Measurements from ENCODE around the gene ACTR2. TPM values are rescaled to one million over a fixed set of nuclear protein-coding genes. Genes with fewer than 3 reads are reported as not detected.

ACTR2 gene
- total RNA-seq, 1 donor from 2014 or later, result 187 TPM

DNA sequence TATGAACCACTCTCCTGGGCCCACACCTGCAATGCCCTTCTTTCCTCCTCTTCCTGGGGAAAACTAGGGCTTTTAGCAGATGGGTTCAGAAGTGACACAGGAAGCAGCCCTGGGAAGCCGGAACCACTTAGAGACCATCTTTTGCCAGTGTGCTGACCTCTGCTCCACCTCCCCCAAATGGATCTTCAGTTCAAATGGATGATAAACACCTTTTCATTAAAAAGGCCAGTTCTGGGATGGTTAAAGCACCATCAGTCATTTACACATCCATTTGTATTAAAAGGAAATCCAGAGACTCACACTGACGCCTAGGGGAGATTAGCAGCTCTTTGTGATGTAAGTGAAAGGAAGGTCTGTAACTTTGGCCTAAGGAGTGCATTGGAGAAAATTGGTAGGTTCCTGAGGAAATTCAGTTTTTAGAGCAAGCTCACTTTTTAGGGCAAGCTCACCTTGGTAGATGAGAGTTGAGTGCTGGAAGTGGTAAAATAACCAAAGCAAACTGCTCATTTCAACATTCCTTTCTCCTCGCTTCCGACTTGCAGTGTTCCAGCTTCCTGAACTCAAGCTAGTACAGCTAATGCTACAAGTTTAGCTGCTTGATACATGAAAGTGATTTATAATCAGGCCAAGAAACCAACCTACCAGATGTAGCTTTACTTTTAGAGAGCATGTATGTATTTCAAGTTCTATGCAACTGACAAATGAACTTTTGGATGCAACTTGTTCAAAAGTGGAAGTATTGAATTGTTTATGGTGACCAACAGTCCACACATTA is 47.7 kb downstream of the ACTR2 start:
- ATAC-seq (no peak), DNase-seq (ENCODE audit: low spot score) (no peak)
- intact Hi-C loops (cut with DNase I), result no loop called here

GRCh38 chr2:65276609-65277008 is 49.0 kb downstream of the ACTR2 start:
- DNase-seq (ENCODE audit: low spot score) (no peak), ATAC-seq (no peak)
- intact Hi-C loops (cut with DNase I), result no loop called here

DNA sequence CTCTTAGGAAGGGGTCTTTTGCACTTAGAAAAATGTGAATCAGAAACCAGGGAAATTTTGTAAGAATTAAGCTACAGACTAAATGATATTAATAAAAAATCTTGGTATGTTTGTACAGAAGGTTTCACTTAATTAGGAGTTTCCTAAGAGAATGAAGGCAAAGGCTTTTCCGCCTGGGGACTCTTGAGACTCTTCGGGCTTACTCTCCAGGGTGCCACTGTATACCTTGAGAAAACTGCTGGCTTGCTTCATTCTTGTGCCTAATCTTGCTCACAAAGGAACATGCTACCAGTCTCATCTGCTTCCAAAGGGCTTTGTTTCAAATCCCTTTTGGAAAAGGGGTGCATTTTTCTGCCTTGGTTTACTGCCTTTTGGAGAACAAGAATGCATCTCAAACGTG is 49.5 kb downstream of the ACTR2 start:
- DNase-seq (ENCODE audit: low spot score) (no peak), ATAC-seq (no peak)
- intact Hi-C loops (cut with DNase I), result no loop called here

GRCh38 chr2:65277791-65278483 is 50.3 kb downstream of the ACTR2 start:
- ATAC-seq (no peak), DNase-seq (ENCODE audit: low spot score) (no peak)
- intact Hi-C loops (cut with DNase I), result no loop called here

DNA sequence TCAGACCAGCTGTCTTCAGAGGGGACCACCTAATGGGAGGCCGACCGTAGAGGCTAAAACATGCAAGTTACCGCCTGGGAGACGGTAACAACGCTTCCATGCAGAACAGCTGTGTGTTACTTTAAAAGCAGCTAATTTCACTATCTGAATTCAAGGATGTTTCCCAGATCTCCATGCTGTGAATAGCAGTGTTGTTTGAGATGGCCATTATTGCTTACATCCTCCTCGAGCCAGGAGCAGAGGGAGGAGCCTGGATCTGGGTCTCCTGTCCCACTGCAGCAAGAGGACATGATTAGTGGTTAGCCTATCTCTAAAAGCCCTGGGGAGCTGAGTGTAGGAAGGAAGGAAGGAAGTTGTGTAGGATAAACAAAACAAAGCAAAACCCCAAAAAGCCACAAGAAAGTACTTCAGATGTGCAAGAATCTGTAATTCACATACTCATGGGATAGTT is 50.9 kb downstream of the ACTR2 start:
- ATAC-seq (peak; percentile 9), DNase-seq (ENCODE audit: low spot score) (no peak)
- intact Hi-C loops (cut with DNase I), result no loop called here

- ATAC-seq (no peak), DNase-seq (ENCODE audit: low spot score) (no peak)
- intact Hi-C loops (cut with DNase I), result no loop called here
Observed at GRCh38 chr2:65279756-65280155, 52.1 kb downstream of the ACTR2 start.

- ATAC-seq (peak; percentile 81), DNase-seq (ENCODE audit: low spot score) (no peak)
- intact Hi-C loops (cut with DNase I), result no loop called here
Observed at GRCh38 chr2:65281627-65282351, 54.2 kb downstream of the ACTR2 start.

GRCh38 chr2:65282477-65283053 is 54.9 kb downstream of the ACTR2 start:
- intact Hi-C loops (cut with DNase I), result no loop called here
- DNase-seq (ENCODE audit: low spot score) (no peak), ATAC-seq (no peak)

DNA sequence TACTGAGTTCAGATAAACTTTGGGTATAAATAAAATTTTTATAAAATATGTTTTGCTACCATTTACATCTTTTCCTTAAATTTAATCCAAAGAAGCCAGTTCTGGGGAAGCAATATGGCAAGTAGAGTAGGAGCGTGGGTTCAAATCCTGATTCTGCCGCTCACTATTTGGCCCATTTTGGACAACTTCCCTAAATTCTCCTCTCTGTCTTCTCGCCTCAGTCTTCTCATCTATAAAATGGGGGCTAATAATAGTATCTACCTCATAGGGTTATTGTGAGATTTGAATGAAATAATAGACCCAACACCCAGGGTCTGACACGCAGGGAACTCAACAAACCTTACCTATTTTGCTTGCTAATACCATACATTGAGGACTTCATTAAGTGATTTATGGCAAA is 59.7 kb downstream of the ACTR2 start:
- DNase-seq (ENCODE audit: low spot score), result no peak
- ATAC-seq, result no peak
- intact Hi-C loops (cut with DNase I), result no loop called here

DNA sequence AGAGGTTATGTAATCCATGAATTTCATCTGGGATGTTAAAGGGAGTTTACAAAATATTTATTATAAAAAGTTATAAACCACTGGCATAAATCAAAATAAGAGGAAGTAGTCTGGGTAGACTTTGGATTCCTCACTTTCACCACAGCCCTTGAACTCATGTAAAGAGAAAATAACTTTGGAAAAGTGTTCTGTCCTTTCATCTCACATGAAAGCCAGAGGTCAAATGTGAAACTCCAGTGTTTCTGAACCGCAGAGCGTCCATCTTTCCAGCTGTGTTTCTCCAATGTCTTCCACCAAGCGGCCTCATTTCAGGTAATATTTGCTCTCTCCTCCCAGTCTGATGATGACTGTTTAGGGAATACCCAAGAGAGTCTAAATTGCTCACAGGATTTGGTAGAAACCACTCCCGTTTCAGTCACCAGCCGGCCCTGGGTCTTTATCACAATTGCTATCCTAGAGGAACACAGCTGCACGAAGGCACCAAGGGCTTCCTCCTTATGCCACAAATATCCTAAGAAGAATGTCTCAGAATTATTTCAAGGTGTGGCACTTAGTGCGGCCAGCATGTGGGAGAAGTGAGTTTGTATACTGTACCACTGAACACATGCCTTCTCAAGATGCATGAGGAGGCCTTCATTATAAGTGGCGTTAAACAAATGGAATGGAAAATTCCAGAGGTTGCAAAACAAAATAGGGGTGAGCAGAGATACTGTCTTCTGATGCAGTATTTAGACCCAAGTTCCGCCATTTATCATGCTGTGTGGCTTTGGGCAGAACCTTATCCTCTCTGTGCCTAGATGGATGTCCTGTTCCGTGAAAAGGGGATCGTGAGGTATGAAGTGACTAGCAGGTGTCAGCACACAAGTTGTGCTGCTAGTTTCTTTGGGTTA is 63.8 kb downstream of the ACTR2 start:
- intact Hi-C loops (cut with DNase I), result loop anchor here (10.0 kb wide), 1 partner anchor 143 kb away; the partner anchor contains the start of gene SPRED2
- DNase-seq (ENCODE audit: low spot score), result no peak
- no peak for ATAC-seq

GRCh38 chr2:65292106-65292400 is 64.4 kb downstream of the ACTR2 start:
- intact Hi-C loops (cut with DNase I), result loop anchor here (10.0 kb wide), 1 partner anchor 143 kb away; the partner anchor contains the start of gene SPRED2
- DNase-seq (ENCODE audit: low spot score) (no peak), ATAC-seq (peak; percentile 23)

GRCh38 chr2:65292461-65293011 is 64.9 kb downstream of the ACTR2 start:
- intact Hi-C loops (cut with DNase I), result loop anchor here (10.0 kb wide), 1 partner anchor 142 kb away; the partner anchor contains the start of gene SPRED2
- DNase-seq (ENCODE audit: low spot score), result no peak
- peak; percentile 67 for ATAC-seq

DNA sequence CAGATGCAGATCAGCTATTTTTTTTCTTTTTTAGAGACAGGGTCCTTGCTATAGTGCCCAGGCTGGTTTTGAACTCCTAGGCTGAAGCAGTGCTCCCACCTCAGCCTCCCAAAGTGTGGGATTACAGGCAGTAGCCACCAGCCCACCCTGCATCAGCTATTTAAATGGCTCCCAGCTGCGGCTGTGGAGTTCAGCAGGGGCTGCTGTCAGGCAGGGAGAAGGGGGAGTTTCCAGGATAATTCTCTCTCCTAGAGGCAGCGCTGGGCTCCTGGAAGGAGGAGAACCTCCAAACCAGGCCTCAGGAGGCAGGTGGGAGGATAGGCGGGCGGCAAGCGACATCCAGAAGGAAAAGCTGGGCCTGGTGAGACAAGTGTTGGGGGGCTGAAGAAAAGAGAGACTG is 65.7 kb downstream of the ACTR2 start:
- intact Hi-C loops (cut with DNase I), result loop anchor here (10.0 kb wide), 1 partner anchor 141 kb away; the partner anchor contains the start of gene SPRED2
- ATAC-seq, result no peak
- DNase-seq (ENCODE audit: low spot score), result no peak

GRCh38 chr2:65294136-65294535 is 66.5 kb downstream of the ACTR2 start:
- DNase-seq (ENCODE audit: low spot score) (no peak), ATAC-seq (no peak)
- intact Hi-C loops (cut with DNase I), result loop anchor here (10.0 kb wide), 1 partner anchor 141 kb away; the partner anchor contains the start of gene SPRED2

GRCh38 chr2:65294701-65295100 is 67.1 kb downstream of the ACTR2 start:
- intact Hi-C loops (cut with DNase I), result loop anchor here (10.0 kb wide), 1 partner anchor 140 kb away; the partner anchor contains the start of gene SPRED2
- peak; percentile 31 for ATAC-seq

GRCh38 chr2:65296971-65297370 is 69.3 kb downstream of the ACTR2 start:
- no peak for ATAC-seq
- intact Hi-C loops (cut with DNase I), result loop anchor here (10.0 kb wide), 1 partner anchor 138 kb away; the partner anchor contains the start of gene SPRED2

More at GRCh38 chr2:65294701-65295100, 67.1 kb downstream of the ACTR2 start:
- no peak for DNase-seq (ENCODE audit: low spot score)

GRCh38 chr2:65297544-65297943 is 69.9 kb downstream of the ACTR2 start:
- ATAC-seq (no peak), DNase-seq (ENCODE audit: low spot score) (no peak)
- intact Hi-C loops (cut with DNase I), result loop anchor here (10.0 kb wide), 1 partner anchor 137 kb away; the partner anchor contains the start of gene SPRED2

More at GRCh38 chr2:65296971-65297370, 69.3 kb downstream of the ACTR2 start:
- no peak for DNase-seq (ENCODE audit: low spot score)

DNA sequence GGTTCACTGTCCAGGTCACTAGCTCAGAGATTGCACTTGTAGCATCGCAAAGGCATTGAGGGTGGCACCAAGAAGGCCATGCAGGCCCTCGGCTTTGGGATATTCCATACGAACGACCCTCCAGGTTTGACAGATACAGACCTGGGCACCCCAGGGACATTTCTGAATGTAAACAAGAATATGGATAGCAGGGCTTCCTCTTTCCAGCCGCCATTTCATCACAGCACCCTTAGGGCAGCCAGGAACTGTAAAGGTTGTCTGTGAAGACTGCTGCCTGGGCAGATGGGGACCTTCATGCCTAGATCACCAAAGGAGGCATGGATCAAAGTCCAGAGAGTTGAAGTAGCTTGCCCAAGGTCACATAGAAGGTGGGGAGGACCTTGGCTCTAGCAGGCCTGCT is 70.5 kb downstream of the ACTR2 start:
- ATAC-seq (no peak), DNase-seq (ENCODE audit: low spot score) (no peak)
- intact Hi-C loops (cut with DNase I), result loop anchor here (10.0 kb wide), 1 partner anchor 137 kb away; the partner anchor contains the start of gene SPRED2
